Thyroid gland (tissue), 4 donors: ENCODE results near the gene GATA6.

Source experiments
- CTCF ChIP-seq, 6 experiments: fragments of 200-600 bp in 3 of 6; fragments of 450-650 bp in 3 of 6; sonication (generic) in 3 of 6; IDR thresholded peaks; one replicate each; pipeline ENCODE4 v1.5.1; 2016 to 2019; ENCODE audit warnings: antibody characterized with exemption in 6 of 6, mild to moderate bottlenecking in 2 of 6, inconsistent platforms in 1 of 6, moderate library complexity in 1 of 6
- POLR2A ChIP-seq, 2 donors: fragments of 450-650 bp; IDR thresholded peaks; one replicate each; pipeline ENCODE4 v1.6.1; 2017; ENCODE audit warnings: antibody characterized with exemption in 2 of 2, mild to moderate bottlenecking in 2 of 2, moderate library complexity in 1 of 2

- no peak for TF ChIP-seq CTCF (IDR thresholded peaks at IDR 0.05)
- no peak for TF ChIP-seq POLR2A (IDR thresholded peaks at IDR 0.05)
These were observed 60.2 kb downstream of the GATA6 start for GRCh38 chr18:22229456-22230124.
